GM23338 (cell line): ENCODE results near the gene FUNDC2. TPM values are rescaled to one million over a fixed set of nuclear protein-coding genes. Genes with fewer than 3 reads are reported as not detected.

Experiments used
- EZH2 ChIP-seq: fragments of 200-600 bp; sonication (generic); IDR thresholded peaks from one replicate; pipeline ENCODE4 v1.8.0; 2017; ENCODE audit warnings: antibody characterized with exemption, mild to moderate bottlenecking, low read depth; ENCODE audit not compliant: unreplicated experiment
- POLR2AphosphoS5 ChIP-seq: IDR thresholded peaks from 2 replicates; pipeline ENCODE4 v1.6.1; 2016; ENCODE audit warnings: antibody characterized with exemption, low read depth
- STAT1 ChIP-seq: IDR thresholded peaks from one replicate; pipeline ENCODE4 v1.6.1; 2016; ENCODE audit warnings: antibody characterized with exemption; ENCODE audit not compliant: unreplicated experiment
- ZNF331 ChIP-seq: fragments of 250-450 bp; sonication (Bioruptor Pico); IDR thresholded peaks from 2 replicates; pipeline ENCODE4 v1.5.0; 2020; ENCODE audit warnings: low read depth, mild to moderate bottlenecking, moderate library complexity
- polyA plus RNA-seq: library from polyadenylated mRNA; unstranded; fragments of >200 nt; fragmentation: Nextera tagmentation; extraction: Ambion mirVana; gene quantifications from 2 replicates; pipeline ENCODE4 v1.2.1, GENCODE V29; 2016
- total RNA-seq: library from RNA; depleted of rRNA; stranded (reverse); fragments of >200 nt; shearing (Covaris generic); gene quantifications from 2 replicates; pipeline ENCODE4 v1.2.3, GENCODE V29; 2014
- TF ChIP-seq, protein P1 (sequence below): fragments of 250-450 bp; sonication (Bioruptor Pico); IDR thresholded peaks from 2 replicates; pipeline ENCODE4 v1.5.0; 2020; ENCODE audit warnings: mild to moderate bottlenecking, moderate library complexity
- TF ChIP-seq, protein P2 (sequence below): IDR thresholded peaks from one replicate; pipeline ENCODE4 v1.6.1; 2018; ENCODE audit warnings: antibody characterized with exemption; ENCODE audit not compliant: unreplicated experiment

FUNDC2 gene
- total and polyA plus RNA-seq, 2 experiments from 2014 or later, result 28.6 to 58.5 TPM

DNA sequence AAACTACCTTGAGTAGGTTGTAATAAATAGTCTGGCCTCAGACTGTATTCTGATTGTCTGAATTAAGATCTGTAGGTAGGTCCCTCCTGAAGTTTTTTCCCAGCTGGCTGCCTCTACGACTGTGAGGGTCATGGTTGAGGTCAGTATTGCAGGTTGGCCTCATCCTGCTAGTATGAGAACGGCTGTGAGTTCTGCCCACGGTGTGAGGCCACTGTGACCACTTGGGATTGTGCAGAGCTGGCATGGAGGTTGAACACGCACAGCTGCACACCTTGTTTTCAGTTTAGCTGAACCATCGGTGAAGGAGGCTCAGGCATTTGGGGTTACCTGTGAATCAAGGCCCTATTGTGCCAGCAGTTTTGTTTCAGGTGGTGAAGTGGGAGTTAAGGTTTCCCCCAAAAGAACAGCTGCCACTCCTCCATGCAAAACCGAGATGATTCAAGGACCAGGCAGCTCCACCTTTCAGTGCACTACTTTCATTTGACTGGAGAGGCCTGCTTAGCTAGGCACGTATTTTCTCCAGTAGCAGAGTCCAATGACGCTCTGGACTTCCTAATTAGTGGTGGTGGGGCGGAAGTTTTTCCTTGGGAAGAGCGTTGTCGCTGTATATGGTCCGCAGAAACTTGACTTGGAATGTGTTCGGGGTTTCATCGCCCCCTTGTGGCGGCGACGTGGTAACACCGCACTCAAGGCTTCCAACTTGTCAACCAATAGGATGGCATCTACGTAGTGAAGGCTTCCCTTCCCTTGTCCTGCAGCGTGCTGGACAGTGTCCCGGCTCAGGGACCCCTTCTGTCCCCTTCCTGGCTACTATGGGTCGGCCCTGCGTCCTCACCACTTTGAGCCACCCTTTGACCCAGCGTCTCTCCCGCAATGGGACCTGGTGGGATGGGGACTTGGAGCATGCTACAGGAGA lies 30.5 kb downstream of the FUNDC2 start (continued):
- TF ChIP-seq, protein P1, sequence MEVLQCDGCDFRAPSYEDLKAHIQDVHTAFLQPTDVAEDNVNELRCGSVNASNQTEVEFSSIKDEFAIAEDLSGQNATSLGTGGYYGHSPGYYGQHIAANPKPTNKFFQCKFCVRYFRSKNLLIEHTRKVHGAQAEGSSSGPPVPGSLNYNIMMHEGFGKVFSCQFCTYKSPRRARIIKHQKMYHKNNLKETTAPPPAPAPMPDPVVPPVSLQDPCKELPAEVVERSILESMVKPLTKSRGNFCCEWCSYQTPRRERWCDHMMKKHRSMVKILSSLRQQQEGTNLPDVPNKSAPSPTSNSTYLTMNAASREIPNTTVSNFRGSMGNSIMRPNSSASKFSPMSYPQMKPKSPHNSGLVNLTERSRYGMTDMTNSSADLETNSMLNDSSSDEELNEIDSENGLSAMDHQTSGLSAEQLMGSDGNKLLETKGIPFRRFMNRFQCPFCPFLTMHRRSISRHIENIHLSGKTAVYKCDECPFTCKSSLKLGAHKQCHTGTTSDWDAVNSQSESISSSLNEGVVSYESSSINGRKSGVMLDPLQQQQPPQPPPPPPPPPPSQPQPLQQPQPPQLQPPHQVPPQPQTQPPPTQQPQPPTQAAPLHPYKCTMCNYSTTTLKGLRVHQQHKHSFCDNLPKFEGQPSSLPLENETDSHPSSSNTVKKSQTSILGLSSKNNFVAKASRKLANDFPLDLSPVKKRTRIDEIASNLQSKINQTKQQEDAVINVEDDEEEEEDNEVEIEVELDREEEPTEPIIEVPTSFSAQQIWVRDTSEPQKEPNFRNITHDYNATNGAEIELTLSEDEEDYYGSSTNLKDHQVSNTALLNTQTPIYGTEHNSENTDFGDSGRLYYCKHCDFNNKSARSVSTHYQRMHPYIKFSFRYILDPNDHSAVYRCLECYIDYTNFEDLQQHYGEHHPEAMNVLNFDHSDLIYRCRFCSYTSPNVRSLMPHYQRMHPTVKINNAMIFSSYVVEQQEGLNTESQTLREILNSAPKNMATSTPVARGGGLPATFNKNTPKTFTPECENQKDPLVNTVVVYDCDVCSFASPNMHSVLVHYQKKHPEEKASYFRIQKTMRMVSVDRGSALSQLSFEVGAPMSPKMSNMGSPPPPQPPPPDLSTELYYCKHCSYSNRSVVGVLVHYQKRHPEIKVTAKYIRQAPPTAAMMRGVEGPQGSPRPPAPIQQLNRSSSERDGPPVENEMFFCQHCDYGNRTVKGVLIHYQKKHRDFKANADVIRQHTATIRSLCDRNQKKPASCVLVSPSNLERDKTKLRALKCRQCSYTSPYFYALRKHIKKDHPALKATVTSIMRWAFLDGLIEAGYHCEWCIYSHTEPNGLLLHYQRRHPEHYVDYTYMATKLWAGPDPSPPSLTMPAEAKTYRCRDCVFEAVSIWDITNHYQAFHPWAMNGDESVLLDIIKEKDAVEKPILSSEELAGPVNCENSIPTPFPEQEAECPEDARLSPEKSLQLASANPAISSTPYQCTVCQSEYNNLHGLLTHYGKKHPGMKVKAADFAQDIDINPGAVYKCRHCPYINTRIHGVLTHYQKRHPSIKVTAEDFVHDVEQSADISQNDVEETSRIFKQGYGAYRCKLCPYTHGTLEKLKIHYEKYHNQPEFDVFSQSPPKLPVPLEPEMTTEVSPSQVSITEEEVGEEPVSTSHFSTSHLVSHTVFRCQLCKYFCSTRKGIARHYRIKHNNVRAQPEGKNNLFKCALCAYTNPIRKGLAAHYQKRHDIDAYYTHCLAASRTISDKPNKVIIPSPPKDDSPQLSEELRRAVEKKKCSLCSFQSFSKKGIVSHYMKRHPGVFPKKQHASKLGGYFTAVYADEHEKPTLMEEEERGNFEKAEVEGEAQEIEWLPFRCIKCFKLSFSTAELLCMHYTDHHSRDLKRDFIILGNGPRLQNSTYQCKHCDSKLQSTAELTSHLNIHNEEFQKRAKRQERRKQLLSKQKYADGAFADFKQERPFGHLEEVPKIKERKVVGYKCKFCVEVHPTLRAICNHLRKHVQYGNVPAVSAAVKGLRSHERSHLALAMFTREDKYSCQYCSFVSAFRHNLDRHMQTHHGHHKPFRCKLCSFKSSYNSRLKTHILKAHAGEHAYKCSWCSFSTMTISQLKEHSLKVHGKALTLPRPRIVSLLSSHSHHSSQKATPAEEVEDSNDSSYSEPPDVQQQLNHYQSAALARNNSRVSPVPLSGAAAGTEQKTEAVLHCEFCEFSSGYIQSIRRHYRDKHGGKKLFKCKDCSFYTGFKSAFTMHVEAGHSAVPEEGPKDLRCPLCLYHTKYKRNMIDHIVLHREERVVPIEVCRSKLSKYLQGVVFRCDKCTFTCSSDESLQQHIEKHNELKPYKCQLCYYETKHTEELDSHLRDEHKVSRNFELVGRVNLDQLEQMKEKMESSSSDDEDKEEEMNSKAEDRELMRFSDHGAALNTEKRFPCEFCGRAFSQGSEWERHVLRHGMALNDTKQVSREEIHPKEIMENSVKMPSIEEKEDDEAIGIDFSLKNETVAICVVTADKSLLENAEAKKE, result no peak
- TF ChIP-seq POLR2AphosphoS5 (no peak; the same call in 1 of the 2 replicates), EZH2 (no peak), ZNF331 (CRISPR knock-in tag) (no peak), STAT1 (no peak)
- TF ChIP-seq, protein P2, sequence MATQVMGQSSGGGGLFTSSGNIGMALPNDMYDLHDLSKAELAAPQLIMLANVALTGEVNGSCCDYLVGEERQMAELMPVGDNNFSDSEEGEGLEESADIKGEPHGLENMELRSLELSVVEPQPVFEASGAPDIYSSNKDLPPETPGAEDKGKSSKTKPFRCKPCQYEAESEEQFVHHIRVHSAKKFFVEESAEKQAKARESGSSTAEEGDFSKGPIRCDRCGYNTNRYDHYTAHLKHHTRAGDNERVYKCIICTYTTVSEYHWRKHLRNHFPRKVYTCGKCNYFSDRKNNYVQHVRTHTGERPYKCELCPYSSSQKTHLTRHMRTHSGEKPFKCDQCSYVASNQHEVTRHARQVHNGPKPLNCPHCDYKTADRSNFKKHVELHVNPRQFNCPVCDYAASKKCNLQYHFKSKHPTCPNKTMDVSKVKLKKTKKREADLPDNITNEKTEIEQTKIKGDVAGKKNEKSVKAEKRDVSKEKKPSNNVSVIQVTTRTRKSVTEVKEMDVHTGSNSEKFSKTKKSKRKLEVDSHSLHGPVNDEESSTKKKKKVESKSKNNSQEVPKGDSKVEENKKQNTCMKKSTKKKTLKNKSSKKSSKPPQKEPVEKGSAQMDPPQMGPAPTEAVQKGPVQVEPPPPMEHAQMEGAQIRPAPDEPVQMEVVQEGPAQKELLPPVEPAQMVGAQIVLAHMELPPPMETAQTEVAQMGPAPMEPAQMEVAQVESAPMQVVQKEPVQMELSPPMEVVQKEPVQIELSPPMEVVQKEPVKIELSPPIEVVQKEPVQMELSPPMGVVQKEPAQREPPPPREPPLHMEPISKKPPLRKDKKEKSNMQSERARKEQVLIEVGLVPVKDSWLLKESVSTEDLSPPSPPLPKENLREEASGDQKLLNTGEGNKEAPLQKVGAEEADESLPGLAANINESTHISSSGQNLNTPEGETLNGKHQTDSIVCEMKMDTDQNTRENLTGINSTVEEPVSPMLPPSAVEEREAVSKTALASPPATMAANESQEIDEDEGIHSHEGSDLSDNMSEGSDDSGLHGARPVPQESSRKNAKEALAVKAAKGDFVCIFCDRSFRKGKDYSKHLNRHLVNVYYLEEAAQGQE, result peak; percentile 59
